ENCODE measurements around the gene MTAP.

DNA sequence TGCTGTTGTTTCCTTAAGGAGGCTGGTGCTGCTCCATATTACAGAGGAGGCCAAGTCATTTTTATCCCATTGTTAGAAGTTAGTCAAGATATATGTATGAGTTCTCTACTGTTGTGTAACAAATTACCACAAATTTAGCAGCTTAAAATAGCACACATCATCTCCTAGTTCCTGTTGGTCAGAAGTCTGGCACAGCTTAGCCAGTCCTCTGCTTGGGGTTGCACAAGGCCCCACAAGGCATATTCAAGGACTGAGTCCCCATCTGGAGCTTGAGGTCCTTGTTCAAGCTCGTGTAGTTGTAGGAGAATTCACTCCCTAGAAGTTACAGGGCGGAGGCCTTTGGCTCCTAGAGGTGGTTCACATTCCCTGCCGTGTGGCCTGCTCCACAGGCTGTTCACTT is 14.7 kb downstream of the MTAP start:
- TF ChIP-seq, protein P1, sequence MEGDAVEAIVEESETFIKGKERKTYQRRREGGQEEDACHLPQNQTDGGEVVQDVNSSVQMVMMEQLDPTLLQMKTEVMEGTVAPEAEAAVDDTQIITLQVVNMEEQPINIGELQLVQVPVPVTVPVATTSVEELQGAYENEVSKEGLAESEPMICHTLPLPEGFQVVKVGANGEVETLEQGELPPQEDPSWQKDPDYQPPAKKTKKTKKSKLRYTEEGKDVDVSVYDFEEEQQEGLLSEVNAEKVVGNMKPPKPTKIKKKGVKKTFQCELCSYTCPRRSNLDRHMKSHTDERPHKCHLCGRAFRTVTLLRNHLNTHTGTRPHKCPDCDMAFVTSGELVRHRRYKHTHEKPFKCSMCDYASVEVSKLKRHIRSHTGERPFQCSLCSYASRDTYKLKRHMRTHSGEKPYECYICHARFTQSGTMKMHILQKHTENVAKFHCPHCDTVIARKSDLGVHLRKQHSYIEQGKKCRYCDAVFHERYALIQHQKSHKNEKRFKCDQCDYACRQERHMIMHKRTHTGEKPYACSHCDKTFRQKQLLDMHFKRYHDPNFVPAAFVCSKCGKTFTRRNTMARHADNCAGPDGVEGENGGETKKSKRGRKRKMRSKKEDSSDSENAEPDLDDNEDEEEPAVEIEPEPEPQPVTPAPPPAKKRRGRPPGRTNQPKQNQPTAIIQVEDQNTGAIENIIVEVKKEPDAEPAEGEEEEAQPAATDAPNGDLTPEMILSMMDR (IDR thresholded peaks at IDR 0.05 in 2 of 3, conservative IDR thresholded peaks at IDR 0.05 in 1 of 3; ENCODE audit: borderline replicate concordance in 1 of 3, insufficient read depth in 1 of 3, low read depth in 2 of 3, low read length in 2 of 3), result no peak
- TF ChIP-seq, protein P2, sequence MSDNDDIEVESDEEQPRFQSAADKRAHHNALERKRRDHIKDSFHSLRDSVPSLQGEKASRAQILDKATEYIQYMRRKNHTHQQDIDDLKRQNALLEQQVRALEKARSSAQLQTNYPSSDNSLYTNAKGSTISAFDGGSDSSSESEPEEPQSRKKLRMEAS (IDR thresholded peaks at IDR 0.05), result no peak
- TF ChIP-seq EZH2 (IDR thresholded peaks at IDR 0.05) (no peak), POLR2AphosphoS5 (IDR thresholded peaks at IDR 0.05; ENCODE audit: low read depth, low read length) (no peak), ZNF274 (IDR thresholded peaks at IDR 0.05; ENCODE audit: low read depth, low read length) (no peak), CEBPB (IDR thresholded peaks at IDR 0.05; ENCODE audit: low read depth) (no peak)

Measured in HCT116 (cell line).